GM12878 (cell line): ENCODE measurements around the gene PTPN5. TPM values are rescaled to one million over a fixed set of nuclear protein-coding genes. Genes with fewer than 3 reads are reported as not detected.

Source experiments
- ATAC-seq: fragments of 200-7000 bp; cut with Tn5 transposase; 3 replicates; pipeline ENCODE4 v1.9.1; 2020; ENCODE audit warnings: mild to moderate bottlenecking, moderate library complexity
- Bru-seq: library from RNA; stranded (reverse); fragments of 400-500 nt; gene quantifications from one replicate; lab custom pipeline; 2021; lab: Mats Ljungman, UMichigan
- BruChase-seq, 2 experiments: library from RNA; stranded (reverse); fragments of 400-500 nt; gene quantifications; one replicate each; lab custom pipeline; 2021; lab: Mats Ljungman, UMichigan
- BruUV-seq: library from RNA; stranded (reverse); fragments of 400-500 nt; replicated peaks from 2 replicates; lab custom pipeline; 2021; lab: Mats Ljungman, UMichigan
- CTCF ChIA-PET: fragments of 300-600 bp; sonication (Branson Sonifier 250); formaldehyde crosslinking; extraction: SDS; loops from one replicate; lab custom pipeline; 2021; ENCODE audit warnings: inconsistent platforms; lab: Yijun Ruan, JAX
- POLR2A ChIA-PET: fragments of 350-600 bp; formaldehyde crosslinking; extraction: SDS; loops from one replicate; lab custom pipeline; 2021; ENCODE audit warnings: inconsistent platforms; lab: Charles Lee
- RAD21 ChIA-PET: fragments of 300-600 bp; sonication (Branson Sonifier 250); formaldehyde crosslinking; loops from one replicate; lab custom pipeline; 2023; ENCODE audit warnings: antibody characterized with exemption; ENCODE audit not compliant: unreplicated experiment; lab: Charles Lee
- SMC1A ChIA-PET: fragments of 300-600 bp; sonication (Branson Sonifier 250); formaldehyde crosslinking; loops from one replicate; lab custom pipeline; 2023; ENCODE audit not compliant: unreplicated experiment, uncharacterized antibody; lab: Charles Lee
- DNase-seq: peaks from one replicate; pipeline ENCODE4 v3.0.0-alpha.2; 2011; ENCODE audit warnings: low read depth, low spot score
- FAIRE-seq: peaks from 3 replicates; lab custom pipeline; 2011; peaks lifted over from hg19 to GRCh38; lab: Jason Lieb, UNC
- H2AFZ ChIP-seq: 2 replicates; pipeline ENCODE4 v1.6.0; 2011; ENCODE audit warnings: low read depth, low read length, control low read depth; ENCODE audit not compliant: control insufficient read depth
- H3K27ac ChIP-seq: 2 replicates; pipeline ENCODE4 v1.5.1; 2011; ENCODE audit warnings: control low read depth; ENCODE audit not compliant: control insufficient read depth, insufficient read depth
- H3K27me3 ChIP-seq, 2 experiments: replicated peaks in 1 of 2; 2 replicates each; pipeline versions ENCODE4 v1.6.0 to v1.6.1; 2011; ENCODE audit warnings: low read length in 1 of 2; ENCODE audit not compliant: control insufficient read depth in 2 of 2, insufficient read depth in 2 of 2
- H3K36me3 ChIP-seq, 2 experiments: 2 replicates each; pipeline ENCODE4 v1.5.1; 2011; ENCODE audit warnings: low read length in 1 of 2; ENCODE audit not compliant: control insufficient read depth in 2 of 2, insufficient read depth in 2 of 2
- H3K4me1 ChIP-seq: 2 replicates; pipeline ENCODE4 v1.6.1; 2011; ENCODE audit warnings: mild to moderate bottlenecking, low read length, moderate library complexity, mixed read lengths; ENCODE audit not compliant: control insufficient read depth, insufficient read depth
- H3K4me2 ChIP-seq: 2 replicates; pipeline ENCODE4 v1.6.0; 2011; ENCODE audit warnings: control low read depth; ENCODE audit not compliant: control insufficient read depth, insufficient read depth
- H3K4me3 ChIP-seq: fragments of 200-600 bp; sonication (generic); 2 replicates; pipeline ENCODE4 v1.5.1; 2016
- H3K79me2 ChIP-seq: 2 replicates; pipeline ENCODE4 v1.6.0; 2011; ENCODE audit warnings: low read length; ENCODE audit not compliant: control insufficient read depth, insufficient read depth
- H3K9ac ChIP-seq: 2 replicates; pipeline ENCODE4 v1.8.0; 2011; ENCODE audit warnings: low read length, control low read depth, mixed read lengths; ENCODE audit not compliant: control insufficient read depth, insufficient read depth
- H3K9me3 ChIP-seq: replicated peaks from 3 replicates; pipeline ENCODE4 v1.5.1; 2011; ENCODE audit warnings: mild to moderate bottlenecking, low read length; ENCODE audit not compliant: control insufficient read depth, insufficient read depth
- H4K20me1 ChIP-seq: 2 replicates; pipeline ENCODE4 v1.6.0; 2011; ENCODE audit not compliant: control insufficient read depth, insufficient read depth
- ELK1 ChIP-seq: IDR thresholded peaks from 2 replicates; pipeline ENCODE4 v1.6.1; 2012; ENCODE audit warnings: low read depth, low read length, improper control_type of control experiment
- HDAC6 ChIP-seq: fragments of 200-600 bp; sonication (generic); IDR thresholded peaks from one replicate; pipeline ENCODE4 v1.8.0; 2017; ENCODE audit warnings: antibody characterized with exemption; ENCODE audit not compliant: unreplicated experiment
- WGBS: methylation state at CpG from one replicate; pipeline ENCODE4 v1.1.6; 2016; ENCODE audit warnings: low lambda C conversion rate; ENCODE audit not compliant: insufficient replicate concordance, insufficient coverage; ENCODE audit errors: missing lambda C conversion rate; 5-methylcytosine and 5-hydroxymethylcytosine counted together
- in situ Hi-C: fragments of 300-500 bp; cut with MboI; formaldehyde crosslinking; loops from 9 replicates; pipeline ENCODE4 v1.14.3; 2018; ENCODE audit warnings: mixed read lengths
- intact Hi-C: fragments of 100-400 bp; cut with micrococcal nuclease; formaldehyde crosslinking; loops from one replicate; pipeline ENCODE4 v1.14.2; 2022; ENCODE audit not compliant: unreplicated experiment
- long read RNA-seq, 2 experiments: library from polyadenylated mRNA; unstranded; transcript quantifications; one replicate each; pipeline ENCODE4 v2.0.0, GENCODE V29; 2019 to 2020
- polyA minus RNA-seq, 3 experiments: library from RNA; depleted of rRNA, polyadenylated mRNA; stranded (reverse); fragments of >200 nt; gene quantifications; 2 replicates each; pipeline ENCODE4 v1.2.3, GENCODE V29; 2011
- polyA plus RNA-seq, 11 experiments: library from polyadenylated mRNA; depleted of rRNA in 4 of 11; unstranded in 6 of 11; stranded (reverse) in 5 of 11; fragments of >200 nt; fragmentation: Nextera tagmentation in 4 of 11; fragmentation: Illumina TruSeq in 1 of 11; extraction: Ambion mirVana in 4 of 11; extraction: Trizol in 1 of 11; gene quantifications; 1 replicate in 1 of 11; 2 replicates in 10 of 11; pipeline versions ENCODE4 v1.2.1 to v1.2.3, GENCODE V29; 2011 to 2016; ENCODE audit warnings: inconsistent platforms in 2 of 11, missing spikeins in 2 of 11, low read depth in 1 of 11
- total RNA-seq, 4 experiments: library from RNA; depleted of rRNA in 3 of 4; stranded (reverse); fragments of >200 nt in 3 of 4; fragmentation: Illumina TruSeq in 1 of 4; extraction: Trizol in 1 of 4; gene quantifications; 2 replicates each; pipeline versions ENCODE4 v1.2.1 to v1.2.3, GENCODE V29; 2013 to 2021

PTPN5 gene
- total RNA-seq (2013; cell fraction: nucleolus; rRNA removed): not detected in 2 replicates
- total RNA-seq (2014; rRNA removed) (not detected in 2 replicates), total RNA-seq (2014; rRNA removed; fragmentation: Illumina TruSeq; extraction: Trizol) (not detected in 2 replicates), total RNA-seq (2021) (not detected in 2 replicates), polyA plus RNA-seq (2011; rRNA removed) (0.04 TPM in 2 replicates), polyA plus RNA-seq (2014; fragmentation: Illumina TruSeq; extraction: Trizol) (0.06 TPM in 1 of 2 replicates, not detected in the other), polyA plus RNA-seq (2014; fragmentation: Nextera tagmentation; extraction: Ambion mirVana) (not detected), polyA plus RNA-seq (2014; rRNA removed) (not detected in 2 replicates), polyA plus RNA-seq (2016; fragmentation: Nextera tagmentation; extraction: Ambion mirVana) (under 1 TPM in 1 of 2 experiments, not detected in 1; 0.05 TPM), polyA minus RNA-seq (2011; rRNA and poly(A)+ RNA removed) (not detected in 2 replicates), Bru-seq, nascent RNA (percentile 4 among the genes with signal in this experiment), BruChase-seq, experiment 1, labeled RNA remaining after a 6-hour chase (not detected), BruChase-seq, experiment 2, labeled RNA remaining after a 2-hour chase (percentile 3 among the genes with signal in this experiment)
- polyA plus RNA-seq (2011; ENCODE audit: low read depth): not detected
- 0.01 and 0.03 TPM in 2 replicates for polyA plus RNA-seq (2011; cell fraction: cytosol; rRNA removed)
- 0.13 and 0.15 TPM in 2 replicates for polyA plus RNA-seq (2011; cell fraction: nucleus; rRNA removed)
- polyA plus RNA-seq (2012): not detected in 2 replicates
- polyA minus RNA-seq (2011; cell fraction: cytosol; rRNA and poly(A)+ RNA removed): not detected in 2 replicates
- polyA minus RNA-seq (2011; cell fraction: nucleus; rRNA and poly(A)+ RNA removed): not detected in 2 replicates
- long read RNA-seq, experiment 1: 0 reads
- long read RNA-seq, experiment 2, partial matches to known transcripts: 0 of 1 reads
- long read RNA-seq, experiment 2, other reads (novel, unspliced or antisense): 1 of 1 reads

DNA sequence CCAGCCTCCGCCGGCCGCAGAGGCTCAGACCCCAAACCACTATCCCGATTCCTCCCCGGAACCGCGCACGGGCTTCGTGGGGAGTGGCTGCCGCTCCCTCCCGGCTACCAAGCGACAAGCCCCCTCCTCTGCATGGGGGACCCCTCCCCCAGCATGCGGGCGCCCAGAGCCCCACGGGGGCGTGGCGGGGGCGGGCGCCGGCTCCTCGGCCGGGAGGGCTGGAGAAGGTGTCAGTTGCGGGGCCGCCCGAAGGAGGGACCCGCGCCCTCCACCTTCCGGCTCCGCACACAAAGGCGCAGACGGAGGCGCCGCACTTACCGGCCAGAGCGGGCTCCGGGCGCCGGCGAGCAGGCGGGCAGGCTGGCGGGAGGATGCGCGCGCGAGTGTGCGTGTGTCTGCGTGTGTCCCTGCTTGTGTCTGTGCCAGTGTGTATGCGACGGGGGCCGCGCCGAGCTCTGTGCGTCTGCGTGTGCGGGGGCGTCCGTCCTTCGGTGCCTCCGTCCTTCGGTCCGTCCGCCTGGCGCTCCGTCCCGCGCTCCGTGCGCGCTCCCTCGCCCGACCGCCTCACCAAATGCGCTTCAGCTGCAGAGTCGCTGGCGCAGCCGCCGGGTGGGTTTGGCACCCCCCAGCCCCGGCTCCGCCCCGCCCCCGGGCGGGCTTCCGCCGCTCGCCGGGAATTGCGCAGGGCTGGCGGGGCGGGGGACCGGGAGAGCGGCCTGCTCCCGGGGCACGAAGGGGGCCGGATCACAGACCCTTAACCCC, at the start of gene PTPN5:
Gene PTPN5, minus strand, starts transcription at position 592 of the 762 bp plus-strand sequence. CDS start 19,840 bp downstream, outside the sequence.
- no peak within 1 kb of the TSS for H3K9ac ChIP-seq
- POLR2A ChIA-PET: no interaction called here
- H3K27me3 ChIP-seq: peaks cover 9 to 15% of the 10 kb centered on the region in 2 experiments
- no peak within 1 kb of the TSS for H3K4me2 ChIP-seq
- H3K4me1 ChIP-seq: no peaks in the 10 kb centered on the region
- no peak within 1 kb of the TSS for H2AFZ ChIP-seq
- SMC1A ChIA-PET: no interaction called here
- RAD21 ChIA-PET: no interaction called here
- no peak within 1 kb of the TSS for H3K27ac ChIP-seq
- ATAC-seq (peak; percentile 32; the same call in 2 of the 3 replicates), FAIRE-seq (no peak), DNase-seq (no peak)
- no peak for TF ChIP-seq ELK1
- peak; percentile 74 for TF ChIP-seq HDAC6
- no peaks in the 10 kb centered on the region for H3K36me3 ChIP-seq
- H4K20me1 ChIP-seq: no peaks in the 10 kb centered on the region
- H3K79me2 ChIP-seq: no peaks in the 10 kb centered on the region
- BruUV-seq: no TSS peak
- WGBS: 41% methylated on average over 39 of the region's 94 CpGs
- H3K9me3 ChIP-seq: no peaks in the 10 kb centered on the region
- in situ Hi-C loops (loop anchor here (10.0 kb wide), 1 partner anchor 57 kb away; no protein-coding TSS in a partner anchor), intact Hi-C loops (no loop called here)
- H3K4me3 ChIP-seq: no peak within 1 kb of the TSS
- CTCF ChIA-PET: interaction anchor here (3.0 kb wide), 1 partner anchor 16 kb away, joined by 13 read pairs; no protein-coding TSS in a partner anchor
